ENCODE measurements around the gene RHBDL1.

RHBDL1 gene

GRCh38 chr16:648781-649589 lies 26.5 kb upstream of the RHBDL1 start, which contains the start of gene WDR90:
Gene WDR90, plus strand, starts transcription at chr16:649365. Its CDS starts 52 bp downstream, at chr16:649417.
- H3K4me3 ChIP-seq (ENCODE audit: low read length in 2 of 2): peak within 1 kb of the TSS; percentile 80 to 89
- peaks cover 2 to 28% of the 10 kb centered on the region in 2 donors for H3K36me3 ChIP-seq (replicated peaks in 1 of 2; ENCODE audit: control insufficient read depth in 2 of 2, insufficient read depth in 2 of 2, low read length in 2 of 2)
- peak within 1 kb of the TSS; percentile 69 for H2AFZ ChIP-seq (ENCODE audit: low read length)
- peak within 1 kb of the TSS; percentile 79 for H2AK5ac ChIP-seq (ENCODE audit: low read depth, low read length)
- H2BK12ac ChIP-seq (ENCODE audit: low read length): peak within 1 kb of the TSS; percentile 73
- peak within 1 kb of the TSS; percentile 97 for H3K18ac ChIP-seq (ENCODE audit: low read length)
- peak within 1 kb of the TSS; percentile 96 for H2BK5ac ChIP-seq (ENCODE audit: low read length)
- H3K27me3 ChIP-seq (ENCODE audit: control insufficient read depth in 3 of 3, insufficient read depth in 3 of 3, low read depth in 1 of 3, low read length in 3 of 3): no peaks in the 10 kb centered on the region
- H3K79me1 ChIP-seq (ENCODE audit: low read depth, low read length): peaks cover 15% of the 10 kb centered on the region
- no peaks in the 10 kb centered on the region for H3K9me3 ChIP-seq (replicated peaks in 1 of 2; ENCODE audit: control insufficient read depth in 2 of 2, insufficient read depth in 1 of 2, low read depth in 1 of 2, low read length in 2 of 2)
- WGBS, 2 donors (ENCODE audit: extremely low coverage in 2 of 2, insufficient read length in 2 of 2, insufficient replicate concordance in 1 of 2): no CpG with 5 or more reads among the region's 91 CpGs
- H3K14ac ChIP-seq (ENCODE audit: low read length): peak within 1 kb of the TSS; percentile 89
- H3K9ac ChIP-seq (ENCODE audit: low read depth, low read length, poor library complexity): peak within 1 kb of the TSS; percentile 98
- peak within 1 kb of the TSS; percentile 95 for H3K23ac ChIP-seq (ENCODE audit: low read depth, low read length, poor library complexity)
- peak within 1 kb of the TSS; percentile 83 for H3K4me2 ChIP-seq (ENCODE audit: insufficient read depth, low read length, poor library complexity, severe bottlenecking)
- H3K27ac ChIP-seq (replicated peaks; ENCODE audit: low read length): peak within 1 kb of the TSS; percentile 58
- H2BK15ac ChIP-seq (ENCODE audit: low read length): peak within 1 kb of the TSS; percentile 92
- H3K4ac ChIP-seq (ENCODE audit: low read length): peak within 1 kb of the TSS; percentile 11
- H4K8ac ChIP-seq (ENCODE audit: low read depth, low read length): no peak within 1 kb of the TSS
- DNase-seq (ENCODE audit: low spot score): peak; percentile 86
- peaks cover 9 to 16% of the 10 kb centered on the region in 2 donors for H3K4me1 ChIP-seq (ENCODE audit: control insufficient read depth in 2 of 2, insufficient read depth in 1 of 2, low read depth in 1 of 2, low read length in 2 of 2)
- peak within 1 kb of the TSS; percentile 76 for H2BK120ac ChIP-seq (ENCODE audit: low read depth, low read length)
- no peak within 1 kb of the TSS for H4K91ac ChIP-seq (ENCODE audit: low read depth, low read length, poor library complexity)

DNA sequence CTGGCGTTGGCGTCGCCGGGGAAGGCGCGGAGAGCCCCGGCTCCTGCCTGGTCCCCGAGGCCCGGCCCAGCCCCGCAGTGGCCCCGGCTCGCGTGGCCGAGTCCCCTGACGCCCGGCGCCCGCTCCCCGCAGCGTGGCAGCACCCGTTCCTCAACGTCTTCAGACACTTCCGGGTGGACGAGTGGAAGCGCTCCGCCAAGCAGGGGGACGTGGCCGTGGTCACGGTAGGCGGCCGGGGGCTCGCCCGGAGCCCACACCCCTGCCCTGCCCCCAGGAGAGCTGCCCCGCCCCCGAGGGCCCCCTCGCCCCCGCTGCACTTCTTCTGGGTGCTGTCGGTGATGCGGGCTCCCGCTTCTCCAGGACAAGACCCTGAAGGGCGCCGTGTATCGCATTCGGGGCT lies 25.8 kb upstream of the RHBDL1 start:
- Histone ChIP-seq H2BK5ac (ENCODE audit: low read length) (no peak overlapping the region), H2AFZ (ENCODE audit: low read length) (peak overlapping the region; percentile 69), H3K9me3 (replicated peaks in 1 of 2; ENCODE audit: control insufficient read depth in 2 of 2, insufficient read depth in 1 of 2, low read depth in 1 of 2, low read length in 2 of 2) (no peaks in the 10 kb centered on the region), H2BK15ac (ENCODE audit: low read length) (no peak overlapping the region), H3K27ac (replicated peaks; ENCODE audit: low read length) (no peak overlapping the region), H3K4ac (ENCODE audit: low read length) (no peak overlapping the region), H4K8ac (ENCODE audit: low read depth, low read length) (no peak overlapping the region), H4K91ac (ENCODE audit: low read depth, low read length, poor library complexity) (no peak overlapping the region), H3K36me3 (replicated peaks in 1 of 2; ENCODE audit: control insufficient read depth in 2 of 2, insufficient read depth in 2 of 2, low read length in 2 of 2) (peaks cover 2 to 30% of the 10 kb centered on the region in 2 donors), H3K18ac (ENCODE audit: low read length) (peak overlapping the region; percentile 76), H3K27me3 (ENCODE audit: control insufficient read depth in 3 of 3, insufficient read depth in 3 of 3, low read depth in 1 of 3, low read length in 3 of 3) (no peaks in the 10 kb centered on the region), H3K4me1 (ENCODE audit: control insufficient read depth in 2 of 2, insufficient read depth in 1 of 2, low read depth in 1 of 2, low read length in 2 of 2) (peaks cover 9 to 16% of the 10 kb centered on the region in 2 donors), H2BK120ac (ENCODE audit: low read depth, low read length) (no peak overlapping the region), H2BK12ac (ENCODE audit: low read length) (no peak overlapping the region), H3K14ac (ENCODE audit: low read length) (no peak overlapping the region), H3K9ac (ENCODE audit: low read depth, low read length, poor library complexity) (peak overlapping the region; percentile 70), H3K4me3 (ENCODE audit: low read length in 2 of 2) (peak overlapping the region; percentile 80 to 89), H3K4me2 (ENCODE audit: insufficient read depth, low read length, poor library complexity, severe bottlenecking) (peak overlapping the region; percentile 77), H3K23ac (ENCODE audit: low read depth, low read length, poor library complexity) (peak overlapping the region; percentile 93), H3K79me1 (ENCODE audit: low read depth, low read length) (peaks cover 15% of the 10 kb centered on the region), H2AK5ac (ENCODE audit: low read depth, low read length) (no peak overlapping the region)
- DNase-seq (ENCODE audit: low spot score): no peak
- no CpG with 5 or more reads among the region's 44 CpGs for WGBS, 2 donors (ENCODE audit: extremely low coverage in 2 of 2, insufficient read length in 2 of 2, insufficient replicate concordance in 1 of 2)

DNA sequence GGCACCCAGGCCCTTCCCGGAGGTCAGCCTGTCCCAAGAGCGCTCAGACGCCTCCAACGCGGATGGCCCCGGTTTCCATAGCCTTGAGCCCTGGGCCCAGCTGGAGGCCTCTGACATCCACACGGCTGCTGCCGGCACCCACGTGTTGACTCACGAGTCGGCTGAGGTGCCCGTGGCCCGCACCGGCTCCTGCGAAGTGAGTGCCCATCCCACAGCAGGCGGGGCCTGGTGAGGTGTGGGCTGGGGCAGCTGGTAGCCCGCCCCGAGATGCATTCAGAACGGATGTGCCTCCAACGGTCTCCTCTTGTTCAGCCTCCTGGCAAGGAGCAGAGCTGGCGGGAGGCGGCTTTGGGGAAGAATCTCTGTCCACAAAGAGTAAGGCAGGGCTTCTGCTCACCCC lies 23.6 kb upstream of the RHBDL1 start:
- H2BK120ac ChIP-seq (ENCODE audit: low read depth, low read length): no peak overlapping the region
- no peak overlapping the region for H2BK15ac ChIP-seq (ENCODE audit: low read length)
- no peak overlapping the region for H4K91ac ChIP-seq (ENCODE audit: low read depth, low read length, poor library complexity)
- no peaks in the 10 kb centered on the region for H3K9me3 ChIP-seq (replicated peaks in 1 of 2; ENCODE audit: control insufficient read depth in 2 of 2, insufficient read depth in 1 of 2, low read depth in 1 of 2, low read length in 2 of 2)
- H3K27ac ChIP-seq (replicated peaks; ENCODE audit: low read length): no peak overlapping the region
- no peak overlapping the region for H3K23ac ChIP-seq (ENCODE audit: low read depth, low read length, poor library complexity)
- no peak overlapping the region for H3K4me3 ChIP-seq (ENCODE audit: low read length in 2 of 2)
- peaks cover 9 to 16% of the 10 kb centered on the region in 2 donors for H3K4me1 ChIP-seq (ENCODE audit: control insufficient read depth in 2 of 2, insufficient read depth in 1 of 2, low read depth in 1 of 2, low read length in 2 of 2)
- H3K4me2 ChIP-seq (ENCODE audit: insufficient read depth, low read length, poor library complexity, severe bottlenecking): no peak overlapping the region
- no peak overlapping the region for H3K14ac ChIP-seq (ENCODE audit: low read length)
- H3K4ac ChIP-seq (ENCODE audit: low read length): no peak overlapping the region
- H3K27me3 ChIP-seq (ENCODE audit: control insufficient read depth in 3 of 3, insufficient read depth in 3 of 3, low read depth in 1 of 3, low read length in 3 of 3): no peaks in the 10 kb centered on the region
- peaks cover 5 to 49% of the 10 kb centered on the region in 2 donors for H3K36me3 ChIP-seq (replicated peaks in 1 of 2; ENCODE audit: control insufficient read depth in 2 of 2, insufficient read depth in 2 of 2, low read length in 2 of 2)
- H3K18ac ChIP-seq (ENCODE audit: low read length): no peak overlapping the region
- H2BK12ac ChIP-seq (ENCODE audit: low read length): no peak overlapping the region
- H3K9ac ChIP-seq (ENCODE audit: low read depth, low read length, poor library complexity): no peak overlapping the region
- H4K8ac ChIP-seq (ENCODE audit: low read depth, low read length): no peak overlapping the region
- no peak overlapping the region for H2AK5ac ChIP-seq (ENCODE audit: low read depth, low read length)
- H3K79me1 ChIP-seq (ENCODE audit: low read depth, low read length): peaks cover 12% of the 10 kb centered on the region
- DNase-seq (ENCODE audit: low spot score): no peak
- no CpG with 5 or more reads among the region's 22 CpGs for WGBS, 2 donors (ENCODE audit: extremely low coverage in 2 of 2, insufficient read length in 2 of 2, insufficient replicate concordance in 1 of 2)
- no peak overlapping the region for H2AFZ ChIP-seq (ENCODE audit: low read length)
- no peak overlapping the region for H2BK5ac ChIP-seq (ENCODE audit: low read length)

DNA sequence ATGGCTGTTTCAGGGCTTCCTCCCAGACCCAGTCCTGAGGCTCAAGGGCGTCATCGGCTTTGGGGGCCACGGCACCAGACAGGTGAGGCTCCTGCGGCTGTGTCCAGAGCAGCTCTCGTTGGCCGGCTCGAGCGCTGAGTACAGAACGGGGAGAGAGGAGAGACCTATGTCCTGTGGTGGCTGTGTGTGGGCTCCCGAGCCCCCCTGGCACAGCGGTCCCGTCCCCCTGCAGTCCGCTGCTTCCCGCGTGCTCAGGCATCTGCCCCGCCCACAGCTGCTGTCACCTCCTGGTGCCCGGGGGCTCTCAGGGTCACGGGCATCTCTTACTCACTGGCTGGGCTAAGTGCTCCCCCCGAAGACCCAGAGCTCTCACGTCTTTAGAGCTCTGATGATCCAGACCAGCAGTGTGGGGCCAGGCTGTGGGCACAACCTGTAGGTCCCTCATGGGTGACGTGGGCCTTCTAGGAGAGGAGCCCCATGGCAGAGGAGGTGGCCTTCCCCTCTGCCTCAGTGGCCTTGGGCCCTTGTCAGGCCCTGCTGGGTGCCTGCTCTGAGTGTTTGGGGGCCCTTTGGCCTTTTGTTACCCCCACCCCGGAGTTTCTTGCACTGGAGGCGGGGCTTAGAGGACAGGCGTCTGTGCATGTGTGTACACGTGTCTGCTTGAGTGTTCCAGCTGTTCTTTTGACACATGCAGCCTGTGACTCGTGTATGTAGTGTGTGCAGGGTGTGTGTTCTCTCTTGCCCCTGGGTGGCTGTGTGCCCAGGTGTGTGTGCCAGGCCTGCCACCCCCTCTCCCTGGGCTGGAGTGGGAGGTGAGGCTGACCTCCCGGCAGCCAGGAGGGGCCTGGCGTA lies 22.8 kb upstream of the RHBDL1 start:
- no peak overlapping the region for H4K8ac ChIP-seq (ENCODE audit: low read depth, low read length)
- peaks cover 5 to 57% of the 10 kb centered on the region in 2 donors for H3K36me3 ChIP-seq (replicated peaks in 1 of 2; ENCODE audit: control insufficient read depth in 2 of 2, insufficient read depth in 2 of 2, low read length in 2 of 2)
- H3K9ac ChIP-seq (ENCODE audit: low read depth, low read length, poor library complexity): no peak overlapping the region
- no peak overlapping the region for H2BK120ac ChIP-seq (ENCODE audit: low read depth, low read length)
- H3K23ac ChIP-seq (ENCODE audit: low read depth, low read length, poor library complexity): no peak overlapping the region
- no peak overlapping the region for H3K18ac ChIP-seq (ENCODE audit: low read length)
- H4K91ac ChIP-seq (ENCODE audit: low read depth, low read length, poor library complexity): no peak overlapping the region
- H2BK5ac ChIP-seq (ENCODE audit: low read length): peak overlapping the region; percentile 39
- DNase-seq (ENCODE audit: low spot score): no peak
- H3K79me1 ChIP-seq (ENCODE audit: low read depth, low read length): peaks cover 8% of the 10 kb centered on the region
- H3K27me3 ChIP-seq (ENCODE audit: control insufficient read depth in 3 of 3, insufficient read depth in 3 of 3, low read depth in 1 of 3, low read length in 3 of 3): no peaks in the 10 kb centered on the region
- H3K4ac ChIP-seq (ENCODE audit: low read length): no peak overlapping the region
- no peak overlapping the region for H2BK15ac ChIP-seq (ENCODE audit: low read length)
- H3K27ac ChIP-seq (replicated peaks; ENCODE audit: low read length): no peak overlapping the region
- no peak overlapping the region for H2AK5ac ChIP-seq (ENCODE audit: low read depth, low read length)
- no peak overlapping the region for H3K4me3 ChIP-seq (ENCODE audit: low read length in 2 of 2)
- H3K9me3 ChIP-seq (replicated peaks in 1 of 2; ENCODE audit: control insufficient read depth in 2 of 2, insufficient read depth in 1 of 2, low read depth in 1 of 2, low read length in 2 of 2): no peaks in the 10 kb centered on the region
- H3K4me1 ChIP-seq (ENCODE audit: control insufficient read depth in 2 of 2, insufficient read depth in 1 of 2, low read depth in 1 of 2, low read length in 2 of 2): peaks cover 9 to 16% of the 10 kb centered on the region in 2 donors
- WGBS, 2 donors (ENCODE audit: extremely low coverage in 2 of 2, insufficient read length in 2 of 2, insufficient replicate concordance in 1 of 2): no CpG with 5 or more reads among the region's 28 CpGs
- no peak overlapping the region for H2AFZ ChIP-seq (ENCODE audit: low read length)
- no peak overlapping the region for H3K14ac ChIP-seq (ENCODE audit: low read length)
- no peak overlapping the region for H3K4me2 ChIP-seq (ENCODE audit: insufficient read depth, low read length, poor library complexity, severe bottlenecking)
- H2BK12ac ChIP-seq (ENCODE audit: low read length): no peak overlapping the region

All from neuronal stem cell (in vitro differentiated cells).